HG03175 (cell line): ENCODE results near the gene A3GALT2.

ENCODE experiments used
- ATAC-seq: cut with Tn5 transposase; IDR thresholded peaks from one replicate; pipeline ENCODE4 v1.9.1; 2021; ENCODE audit warnings: mild to moderate bottlenecking, moderate library complexity; ENCODE audit not compliant: unreplicated experiment

A3GALT2 gene

DNA sequence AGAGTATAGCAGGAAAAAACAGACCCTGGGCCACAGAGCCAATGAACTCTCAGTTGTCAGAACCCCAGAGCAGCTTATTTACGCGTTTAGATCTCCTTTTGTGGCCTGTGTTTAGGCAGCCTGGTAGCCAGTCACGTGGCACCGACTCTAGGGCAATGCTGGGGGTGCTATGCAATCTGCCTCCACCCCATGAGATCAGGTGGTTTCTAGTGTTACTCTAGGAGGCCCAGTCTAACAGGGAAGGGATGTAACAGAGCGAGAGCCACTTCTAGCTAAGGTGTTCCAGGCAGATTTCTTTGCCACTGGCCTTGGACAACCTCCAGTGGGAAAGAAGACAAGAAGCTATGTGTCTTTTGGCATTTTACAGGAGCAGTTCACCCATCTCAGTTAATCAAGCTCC is 12.0 kb upstream of the A3GALT2 start:
- no peak for ATAC-seq

DNA sequence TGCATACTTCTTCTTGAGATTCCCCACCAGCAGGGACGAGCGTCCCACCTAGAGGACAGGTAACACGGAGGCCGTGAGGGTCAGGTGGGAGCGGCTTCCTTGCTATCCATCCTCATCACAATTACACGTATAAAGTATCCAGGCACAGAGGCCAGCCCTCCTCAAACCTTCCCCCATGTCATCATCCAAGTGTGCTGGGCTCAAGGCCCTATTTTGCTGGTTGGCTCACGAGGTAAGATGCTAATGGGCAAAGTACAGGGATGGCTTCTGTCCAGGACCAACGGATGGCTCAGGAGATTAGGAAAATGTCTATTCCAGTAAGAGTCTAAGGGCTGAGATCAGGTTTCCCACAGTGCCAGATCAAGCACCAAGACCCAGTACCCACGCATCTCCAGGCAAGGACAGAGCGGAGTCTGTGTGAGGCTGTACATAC is 11.5 kb upstream of the A3GALT2 start:
- no peak for ATAC-seq

GRCh38 chr1:33331444-33332356 is 10.8 kb upstream of the A3GALT2 start:
- no peak for ATAC-seq

- ATAC-seq: no peak
Measured at GRCh38 chr1:33330906-33331305, 10.0 kb upstream of the A3GALT2 start.

DNA sequence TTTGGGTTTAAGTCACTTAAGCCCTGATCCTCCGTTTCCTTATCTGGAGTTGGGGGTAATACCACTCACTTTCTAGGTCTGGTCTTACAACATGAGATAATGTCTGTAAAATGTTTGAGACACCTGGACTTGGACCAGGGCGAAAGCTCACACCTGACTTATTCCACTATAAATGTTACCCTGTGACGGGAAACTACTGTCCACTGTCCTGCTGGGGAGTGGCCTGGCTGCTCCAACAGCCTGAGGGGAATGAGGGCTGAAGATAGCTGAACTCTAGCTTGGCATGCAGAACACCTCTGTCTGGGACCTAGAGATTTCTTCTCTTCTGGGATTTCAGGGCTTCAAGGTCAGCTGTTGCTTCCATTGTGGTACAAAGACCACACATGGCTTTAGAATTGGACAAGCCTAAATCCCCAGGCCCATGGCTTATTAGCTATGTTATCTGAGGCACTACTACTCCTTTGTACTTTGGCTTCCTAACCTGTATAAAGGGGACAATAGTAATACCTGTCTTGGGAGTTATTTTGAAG is 9.5 kb upstream of the A3GALT2 start:
- ATAC-seq: no peak

DNA sequence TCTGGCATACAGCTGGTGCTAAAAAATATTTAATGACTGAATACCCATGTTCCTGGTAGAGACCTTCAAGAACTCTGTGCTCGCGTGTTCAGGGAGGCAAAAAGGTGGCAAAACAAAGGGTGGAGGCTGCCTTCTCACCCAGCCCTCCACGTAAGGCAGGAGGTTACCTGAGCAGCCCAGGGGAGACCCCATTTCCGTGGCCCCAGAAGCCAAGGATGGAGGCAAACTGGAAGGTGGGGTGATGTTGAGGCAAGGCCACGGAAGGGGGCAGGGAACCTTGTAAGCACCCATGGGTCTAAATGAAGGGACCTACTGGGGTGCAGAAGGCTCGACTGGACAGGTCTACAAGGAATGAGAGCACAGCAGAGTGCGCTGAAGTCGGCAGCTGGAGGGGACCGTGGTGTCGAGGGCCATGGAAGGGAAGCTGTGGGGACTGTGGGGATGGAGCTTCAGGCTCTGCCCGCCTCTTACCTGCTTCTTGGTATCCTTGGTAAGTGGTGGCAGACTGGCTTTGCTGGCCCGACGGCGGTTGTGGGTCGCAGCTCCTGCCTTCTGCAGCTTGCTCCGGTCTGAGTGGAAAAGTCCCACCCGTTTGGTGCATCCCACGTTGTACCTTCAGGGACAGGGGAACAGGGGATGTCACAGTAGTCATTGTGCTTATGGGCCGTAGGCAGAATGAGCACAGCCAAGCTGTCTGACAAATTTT is 8.9 kb upstream of the A3GALT2 start:
- ATAC-seq: no peak

- ATAC-seq: no peak
Measured at GRCh38 chr1:33328817-33329216, 7.9 kb upstream of the A3GALT2 start.

- no peak for ATAC-seq
Measured at GRCh38 chr1:33327587-33328325, 6.9 kb upstream of the A3GALT2 start.

DNA sequence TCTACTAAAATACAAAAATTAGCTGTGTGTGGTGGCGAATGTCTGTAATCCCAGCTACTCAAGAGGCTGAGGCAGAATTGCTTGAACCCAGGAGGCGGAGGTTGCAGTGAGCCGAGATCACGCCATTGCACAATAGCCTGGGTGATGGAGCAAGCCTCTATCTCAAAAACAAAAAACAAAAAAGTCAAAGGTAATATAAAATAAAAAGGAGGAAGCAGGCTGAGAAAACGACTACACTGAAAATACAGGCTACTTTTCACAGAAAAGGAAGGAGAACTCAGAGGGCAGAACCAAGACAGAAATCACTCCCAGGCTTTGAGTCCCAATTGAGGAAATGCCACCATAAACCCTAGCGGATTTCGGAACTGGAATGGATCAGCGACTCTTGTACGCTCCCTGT is 5.9 kb upstream of the A3GALT2 start:
- no peak for ATAC-seq

GRCh38 chr1:33324677-33325575 is 4.0 kb upstream of the A3GALT2 start:
- ATAC-seq: no peak

DNA sequence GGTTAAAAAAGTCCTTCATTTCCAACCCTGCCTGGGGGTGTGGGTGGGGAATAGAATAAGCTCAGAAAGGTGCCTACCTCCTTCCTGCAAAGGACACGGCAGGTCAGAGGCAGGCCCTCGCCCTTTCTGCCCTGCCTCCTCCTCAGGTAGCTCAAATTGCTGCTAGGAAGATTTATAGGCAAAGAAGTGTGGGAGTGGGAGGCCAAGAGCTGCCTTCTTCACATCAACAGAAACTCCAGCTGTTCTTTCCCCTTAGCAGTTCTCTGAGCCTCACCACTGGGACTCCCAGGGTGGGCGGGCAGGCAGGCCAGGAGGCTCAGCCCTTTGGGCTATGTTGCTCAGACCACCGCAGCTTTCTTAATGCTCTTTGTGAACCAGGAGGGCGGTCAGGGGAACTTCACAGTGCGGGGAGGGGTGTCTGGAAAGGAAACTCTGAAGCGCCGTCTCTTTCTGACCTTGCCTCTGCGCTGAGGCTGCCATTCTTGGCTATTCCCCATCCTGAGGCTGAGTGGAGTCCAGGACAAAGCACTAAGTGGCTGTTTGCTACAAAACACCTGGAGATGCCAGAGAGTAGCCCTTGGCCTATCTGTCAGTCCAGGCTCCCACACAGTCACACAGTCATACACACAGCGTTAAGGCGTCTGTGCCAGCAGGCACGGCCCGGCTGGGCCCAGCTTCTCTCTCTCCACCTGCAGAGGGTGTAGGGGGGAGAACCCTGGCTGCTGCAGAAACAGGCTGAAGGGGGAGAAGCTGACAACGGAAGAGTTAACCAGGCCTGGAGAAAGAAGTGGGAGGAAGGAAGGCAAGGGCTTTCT is 3.0 kb upstream of the A3GALT2 start:
- no peak for ATAC-seq

DNA sequence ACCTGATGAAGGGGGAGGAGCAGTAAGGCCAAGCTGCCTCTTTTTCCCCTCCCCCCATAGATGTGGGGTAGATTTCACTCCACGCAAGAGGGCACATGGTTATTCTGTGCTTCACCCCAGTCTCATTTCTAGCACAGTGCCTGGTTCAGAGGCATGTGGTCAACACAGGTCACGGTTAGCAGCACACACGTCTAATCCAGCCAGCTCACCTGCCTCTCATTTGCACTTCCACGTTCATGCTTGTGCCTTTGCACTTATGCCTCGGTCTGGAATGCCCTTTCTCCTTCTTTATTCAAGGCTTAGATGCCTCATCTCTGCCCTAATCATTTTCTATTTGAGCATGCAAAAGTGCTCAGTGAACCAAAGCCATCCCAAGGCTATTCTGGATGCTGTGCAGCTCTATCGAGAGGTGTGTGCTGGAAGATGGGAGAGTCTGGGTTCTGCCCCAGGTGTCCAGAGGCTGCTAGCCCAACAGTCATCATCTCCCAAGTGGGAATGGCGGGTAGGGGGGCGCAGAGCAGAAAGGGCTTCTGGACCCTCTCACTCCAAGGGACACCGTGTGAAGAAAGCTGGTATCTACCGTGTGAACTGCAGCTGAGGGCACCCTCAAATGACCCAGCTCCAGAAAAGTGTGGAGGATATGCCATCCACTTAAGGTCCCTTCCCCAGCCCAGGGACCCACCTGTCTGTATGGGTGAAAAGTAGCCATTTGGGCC is 2.1 kb upstream of the A3GALT2 start:
- ATAC-seq: no peak

DNA sequence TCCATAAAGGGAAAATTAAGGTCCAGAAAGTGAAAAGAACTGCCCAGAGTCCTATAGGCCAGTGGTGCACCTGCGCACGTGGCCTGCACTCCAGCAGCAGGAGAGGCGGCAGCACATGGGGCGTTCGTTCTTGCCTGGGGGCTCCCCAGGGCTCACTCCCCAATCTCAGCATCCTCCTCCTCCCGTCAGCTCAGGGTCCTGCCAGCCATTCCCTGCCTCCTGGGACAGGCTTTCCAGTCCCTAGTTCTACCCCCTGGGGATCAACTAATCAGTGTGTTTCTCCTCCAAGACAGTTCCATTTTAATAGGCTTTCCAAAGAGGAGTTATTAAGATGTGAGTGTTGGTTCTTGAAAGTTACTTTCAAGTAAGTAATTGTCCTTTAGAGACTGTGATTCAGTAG is 1.2 kb upstream of the A3GALT2 start:
- no peak for ATAC-seq

DNA sequence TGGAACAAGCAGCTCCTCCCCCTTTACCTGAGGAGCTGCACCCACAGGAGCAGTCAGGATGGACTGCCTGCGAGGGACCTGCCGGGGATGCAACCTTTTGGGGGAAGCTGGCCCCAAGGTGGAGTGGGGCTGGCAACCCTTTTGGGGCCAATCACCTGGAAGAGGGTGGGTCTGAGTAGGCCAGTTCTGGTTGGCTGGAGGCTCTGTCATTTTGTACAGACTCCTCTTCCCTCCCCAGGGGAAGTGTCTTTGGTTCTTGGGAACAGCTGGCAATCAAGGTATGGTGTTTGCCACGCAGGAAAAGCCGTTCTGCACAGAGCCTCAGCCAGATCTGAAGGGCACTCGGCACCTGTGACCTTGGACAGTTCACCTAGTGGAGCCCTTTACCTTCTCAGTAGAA is 280 bp upstream of the A3GALT2 start:
- no peak for ATAC-seq

DNA sequence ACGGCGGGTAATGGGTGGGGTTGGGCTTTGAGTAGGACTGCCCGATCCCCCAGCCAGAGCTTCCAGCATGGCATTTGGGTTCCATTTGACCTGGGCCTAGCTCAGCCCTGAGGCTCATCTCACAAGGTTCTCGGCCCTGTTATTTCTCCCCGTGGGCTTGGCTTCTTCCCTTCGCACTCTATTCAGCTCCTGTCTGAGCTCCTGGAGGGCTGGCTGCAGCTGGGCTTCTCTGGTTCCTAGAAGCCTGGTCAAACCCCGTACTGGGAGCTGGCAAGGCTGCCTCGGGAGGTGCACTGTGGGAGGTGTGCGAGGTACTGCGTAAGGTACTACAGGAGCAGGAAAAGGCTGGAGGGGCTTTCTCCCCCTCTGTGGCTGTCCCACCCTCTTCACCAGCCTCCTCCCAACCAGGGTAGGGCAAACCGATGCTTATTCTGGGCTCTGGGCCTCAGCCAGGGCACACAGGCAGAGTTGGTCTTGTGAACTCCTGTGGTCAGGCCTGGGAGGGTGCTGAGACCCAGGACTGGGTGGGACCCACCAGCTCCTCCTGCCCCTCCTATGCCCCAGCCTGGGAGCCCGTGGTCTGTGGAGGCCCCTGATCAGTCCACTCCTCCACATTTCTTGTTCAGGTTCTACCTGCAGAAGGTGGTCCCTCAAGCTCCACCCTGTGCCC is 814 bp downstream of the A3GALT2 start:
- ATAC-seq: no peak

DNA sequence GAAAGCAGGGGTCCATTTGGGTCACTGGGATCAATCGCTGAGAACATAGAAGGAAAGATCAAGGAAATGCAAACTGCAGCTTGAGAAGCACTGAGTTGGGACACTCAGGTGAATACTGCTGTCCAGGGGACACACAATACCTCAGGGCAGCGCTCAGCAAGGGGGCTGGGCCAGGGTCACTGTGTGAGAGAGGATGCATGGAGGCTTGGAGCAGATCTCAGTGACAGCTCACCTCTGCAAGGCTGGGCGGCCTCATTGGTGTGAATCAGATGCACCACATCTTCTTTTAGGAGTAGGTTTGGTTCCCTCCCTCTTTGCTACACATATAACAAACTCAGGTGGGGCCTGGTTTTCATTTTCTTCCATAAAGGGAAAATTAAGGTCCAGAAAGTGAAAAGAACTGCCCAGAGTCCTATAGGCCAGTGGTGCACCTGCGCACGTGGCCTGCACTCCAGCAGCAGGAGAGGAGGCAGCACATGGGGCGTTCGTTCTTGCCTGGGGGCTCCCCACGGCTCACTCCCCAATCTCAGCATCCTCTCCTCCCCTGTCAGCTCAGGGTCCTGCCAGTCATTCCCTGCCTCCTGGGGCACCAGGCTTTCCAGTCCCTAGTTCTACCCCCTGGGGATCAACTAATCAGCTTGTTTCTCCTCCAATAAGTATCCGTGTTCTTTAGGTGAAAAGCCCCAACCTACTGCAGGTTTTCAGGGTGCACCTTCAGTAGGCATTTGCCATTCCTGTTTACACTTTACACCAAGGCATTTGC is 1.5 kb downstream of the A3GALT2 start:
- ATAC-seq: no peak

DNA sequence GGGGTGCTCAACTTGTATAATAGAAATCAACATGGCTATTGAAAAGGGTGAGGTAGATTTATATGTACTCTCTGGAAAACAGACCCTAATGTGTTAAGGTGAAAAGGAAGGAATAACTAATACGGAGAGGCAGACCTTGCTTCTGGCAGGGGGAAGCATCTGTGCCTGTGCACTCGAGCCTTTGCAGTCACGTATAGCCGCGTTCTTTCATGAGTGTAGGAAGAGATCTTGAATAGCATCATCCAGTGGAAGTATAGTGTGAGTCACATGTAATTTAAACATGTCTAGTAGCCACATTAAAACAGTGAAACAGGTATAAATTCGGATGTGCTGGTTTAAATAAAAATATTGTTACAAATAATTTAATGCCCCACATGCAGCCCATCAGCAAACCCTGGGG is 3.0 kb downstream of the A3GALT2 start:
- ATAC-seq: no peak

GRCh38 chr1:33317354-33317753 is 3.5 kb downstream of the A3GALT2 start:
- no peak for ATAC-seq
